Fibroblast of lung (primary cell): ENCODE measurements around the gene SPDL1. TPM values are rescaled to one million over a fixed set of nuclear protein-coding genes. Genes with fewer than 3 reads are reported as not detected.
A peak's percentile ranks its signal among the peaks of the same experiment; 100 is the strongest.

Experiments
- DNase-seq, 2 donors: peaks; one replicate each; pipeline versions ENCODE4 v3.0.0 to v3.0.0-alpha.2; 2010; ENCODE audit warnings: low read depth in 2 of 2
- H2AFZ ChIP-seq: 2 replicates; pipeline ENCODE4 v1.5.1; 2012; ENCODE audit warnings: low read length, control low read depth, inconsistent platforms
- H3K27ac ChIP-seq: 2 replicates; pipeline ENCODE4 v1.5.1; 2011; ENCODE audit warnings: low read length, control low read depth; ENCODE audit not compliant: insufficient read depth
- H3K27me3 ChIP-seq: 2 replicates; pipeline ENCODE4 v1.5.1; 2011; ENCODE audit warnings: mild to moderate bottlenecking, low read length; ENCODE audit not compliant: control insufficient read depth, insufficient read depth
- H3K36me3 ChIP-seq: 2 replicates; pipeline ENCODE4 v1.5.1; 2011; ENCODE audit warnings: low read length; ENCODE audit not compliant: control insufficient read depth, insufficient read depth
- H3K4me1 ChIP-seq: 2 replicates; pipeline ENCODE4 v1.5.1; 2011; ENCODE audit warnings: low read length; ENCODE audit not compliant: control insufficient read depth, insufficient read depth; ENCODE audit errors: extremely low read depth
- H3K4me2 ChIP-seq: 2 replicates; pipeline ENCODE4 v1.5.1; 2011; ENCODE audit warnings: low read length, control low read depth; ENCODE audit not compliant: insufficient read depth; ENCODE audit errors: extremely low read depth
- H3K4me3 ChIP-seq, 4 experiments: fragments of 200-600 bp in 1 of 4; sonication (generic) in 1 of 4; replicated peaks in 1 of 4; 2 replicates each; pipeline ENCODE4 v1.5.1; 2011 to 2016; ENCODE audit warnings: low read length in 4 of 4, low read depth in 3 of 4, mild to moderate bottlenecking in 3 of 4, control low read depth in 2 of 4, inconsistent platforms in 1 of 4, mixed read lengths in 1 of 4; ENCODE audit not compliant: insufficient read depth in 1 of 4; ENCODE audit errors: control extremely low read depth in 1 of 4
- H3K79me2 ChIP-seq: 2 replicates; pipeline ENCODE4 v1.5.1; 2012; ENCODE audit warnings: mild to moderate bottlenecking, low read length, inconsistent platforms; ENCODE audit not compliant: control insufficient read depth, insufficient read depth
- H3K9ac ChIP-seq: 2 replicates; pipeline ENCODE4 v1.5.1; 2011; ENCODE audit warnings: mild to moderate bottlenecking, low read length, control low read depth; ENCODE audit not compliant: insufficient read depth
- H3K9me3 ChIP-seq: 2 replicates; pipeline ENCODE4 v1.5.1; 2012; ENCODE audit warnings: low read depth, low read length; ENCODE audit not compliant: control insufficient read depth, insufficient read depth
- H4K20me1 ChIP-seq: 2 replicates; pipeline ENCODE4 v1.5.1; 2011; ENCODE audit warnings: low read length; ENCODE audit not compliant: control insufficient read depth, insufficient read depth; ENCODE audit errors: extremely low read depth
- EZH2 ChIP-seq: IDR thresholded peaks from 2 replicates; pipeline ENCODE4 v1.5.1; 2012; ENCODE audit warnings: low read length, control low read depth, mild to moderate bottlenecking; ENCODE audit errors: missing control alignments
- polyA plus RNA-seq, 2 donors: library from polyadenylated mRNA; depleted of rRNA in 1 of 2; stranded (reverse) in 1 of 2; unstranded in 1 of 2; fragments of >200 nt; gene quantifications; 2 replicates each; pipeline ENCODE4 v1.2.1, GENCODE V29; 2011 to 2012; ENCODE audit warnings: missing spikeins in 1 of 2
- total RNA-seq: library from RNA; depleted of rRNA; stranded (reverse); fragments of >200 nt; gene quantifications from 2 replicates; pipeline ENCODE4 v1.2.1, GENCODE V29; 2014
- TF ChIP-seq, protein P1 (sequence below), 2 donors: IDR thresholded peaks in 1 of 2; conservative IDR thresholded peaks in 1 of 2; 1 replicate in 1 of 2; 2 replicates in 1 of 2; pipeline ENCODE4 v1.5.1; 2011 to 2012; ENCODE audit warnings: low read length in 2 of 2, control low read depth in 1 of 2, inconsistent platforms in 1 of 2, low read depth in 1 of 2, mild to moderate bottlenecking in 1 of 2

SPDL1 gene
- total and polyA plus RNA-seq, 2 donors (not counting 1 experiment from before 2014, with no cell fraction given), result 10.9 to 24.5 TPM

DNA sequence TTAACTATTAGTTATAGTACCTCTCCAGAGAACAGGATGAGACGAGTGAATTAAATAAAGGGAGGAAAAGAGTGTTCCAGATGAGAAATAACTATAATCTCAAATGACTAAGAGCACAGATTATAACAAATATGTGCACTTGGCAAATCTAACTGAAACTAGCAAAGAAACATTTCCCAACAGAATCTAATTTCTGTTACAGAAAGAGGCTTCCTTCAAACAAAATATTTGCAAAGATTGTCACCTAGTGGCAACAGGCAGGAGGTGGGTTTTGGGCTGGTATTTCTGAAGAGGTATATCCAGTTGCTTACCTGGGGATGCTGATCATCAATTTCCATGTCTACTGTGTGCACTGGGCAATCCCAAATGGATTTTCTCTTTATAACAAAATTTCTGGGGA, 5.6 kb upstream of the SPDL1 start:
- no peak overlapping the region for H3K4me2 ChIP-seq

DNA sequence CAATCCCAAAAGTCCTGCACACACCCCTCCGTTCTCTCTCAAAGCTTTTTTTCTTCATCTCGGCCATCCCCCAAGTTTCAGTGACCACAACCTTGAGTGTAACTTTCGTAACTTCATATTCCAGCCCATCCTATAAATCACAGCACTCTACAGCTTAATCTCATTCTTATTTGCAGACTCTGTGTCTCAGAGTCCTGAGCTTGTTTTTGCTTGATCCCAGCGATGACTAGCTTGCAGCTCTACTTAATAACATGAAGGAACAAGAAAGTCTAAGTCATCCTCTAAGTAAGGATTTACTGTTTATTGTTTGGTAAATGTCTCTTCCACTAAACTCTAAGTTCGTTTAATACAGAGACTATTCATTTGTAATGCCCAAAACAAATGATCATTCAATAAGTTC, 2.6 kb upstream of the SPDL1 start:
- no peak overlapping the region for H3K4me3 ChIP-seq
- H4K20me1 ChIP-seq, result no peaks in the 10 kb centered on the region
- no peak overlapping the region for H3K9ac ChIP-seq
- H2AFZ ChIP-seq, result no peak overlapping the region
- no peak overlapping the region for H3K27ac ChIP-seq
- no peaks in the 10 kb centered on the region for H3K36me3 ChIP-seq
- TF ChIP-seq EZH2, result no peak
- TF ChIP-seq, protein P1, sequence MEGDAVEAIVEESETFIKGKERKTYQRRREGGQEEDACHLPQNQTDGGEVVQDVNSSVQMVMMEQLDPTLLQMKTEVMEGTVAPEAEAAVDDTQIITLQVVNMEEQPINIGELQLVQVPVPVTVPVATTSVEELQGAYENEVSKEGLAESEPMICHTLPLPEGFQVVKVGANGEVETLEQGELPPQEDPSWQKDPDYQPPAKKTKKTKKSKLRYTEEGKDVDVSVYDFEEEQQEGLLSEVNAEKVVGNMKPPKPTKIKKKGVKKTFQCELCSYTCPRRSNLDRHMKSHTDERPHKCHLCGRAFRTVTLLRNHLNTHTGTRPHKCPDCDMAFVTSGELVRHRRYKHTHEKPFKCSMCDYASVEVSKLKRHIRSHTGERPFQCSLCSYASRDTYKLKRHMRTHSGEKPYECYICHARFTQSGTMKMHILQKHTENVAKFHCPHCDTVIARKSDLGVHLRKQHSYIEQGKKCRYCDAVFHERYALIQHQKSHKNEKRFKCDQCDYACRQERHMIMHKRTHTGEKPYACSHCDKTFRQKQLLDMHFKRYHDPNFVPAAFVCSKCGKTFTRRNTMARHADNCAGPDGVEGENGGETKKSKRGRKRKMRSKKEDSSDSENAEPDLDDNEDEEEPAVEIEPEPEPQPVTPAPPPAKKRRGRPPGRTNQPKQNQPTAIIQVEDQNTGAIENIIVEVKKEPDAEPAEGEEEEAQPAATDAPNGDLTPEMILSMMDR (conservative IDR thresholded peaks at IDR 0.05 in 1 of 2, IDR thresholded peaks at IDR 0.05 in 1 of 2; ENCODE audit: low read depth in 1 of 2, low read length in 2 of 2), result no peak
- H3K4me1 ChIP-seq, result peaks cover 8% of the 10 kb centered on the region
- H3K27me3 ChIP-seq, result no peaks in the 10 kb centered on the region
- no peak overlapping the region for H3K4me2 ChIP-seq
- H3K9me3 ChIP-seq, result no peaks in the 10 kb centered on the region
- peaks cover 22% of the 10 kb centered on the region for H3K79me2 ChIP-seq
- DNase-seq, result peak in 1 of 2 donors; percentile 39

More for the DNA sequence above, 5.6 kb upstream of the SPDL1 start:
- Histone ChIP-seq H2AFZ (no peak overlapping the region), H3K79me2 (no peaks in the 10 kb centered on the region), H3K9me3 (no peaks in the 10 kb centered on the region), H3K4me3 (no peak overlapping the region), H3K27ac (no peak overlapping the region), H4K20me1 (no peaks in the 10 kb centered on the region), H3K9ac (no peak overlapping the region), H3K4me1 (peaks cover 4% of the 10 kb centered on the region), H3K27me3 (no peaks in the 10 kb centered on the region), H3K36me3 (no peaks in the 10 kb centered on the region)
- DNase-seq, result peak; percentile 19 to 59
- TF ChIP-seq, protein P1 (conservative IDR thresholded peaks at IDR 0.05 in 1 of 2, IDR thresholded peaks at IDR 0.05 in 1 of 2; ENCODE audit: low read depth in 1 of 2, low read length in 2 of 2), result peak; percentile 30 to 34
- TF ChIP-seq EZH2, result no peak

DNA sequence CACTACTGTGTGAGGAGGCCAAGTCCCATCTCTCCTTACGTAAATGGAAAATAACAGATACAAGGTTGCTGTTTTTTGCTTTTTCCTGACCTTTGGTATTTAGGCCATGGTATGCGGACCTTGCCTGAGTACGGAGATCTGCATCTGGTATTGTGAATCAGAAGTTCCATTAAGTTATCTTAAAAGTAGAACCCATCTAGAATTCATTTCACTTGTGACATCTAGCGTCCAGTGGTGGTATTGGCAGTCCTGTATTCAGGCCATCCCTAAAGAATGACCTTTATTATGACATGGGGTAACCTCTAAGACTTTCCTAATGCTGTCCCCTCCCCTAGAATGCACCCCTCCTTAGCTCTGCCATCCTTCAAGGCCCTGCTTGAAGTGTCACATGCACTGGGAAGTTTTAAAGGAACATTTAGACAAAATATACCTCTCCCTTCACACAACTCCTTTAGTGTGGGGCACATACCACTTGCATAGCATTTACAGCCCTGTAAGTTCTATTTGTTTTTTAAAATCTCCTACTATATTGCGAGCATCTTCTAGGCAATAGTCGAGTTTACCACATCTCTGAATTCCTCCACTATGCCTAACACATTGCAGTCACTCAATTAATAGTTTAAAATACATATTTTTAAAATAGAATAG, 1.9 kb upstream of the SPDL1 start:
- no peak overlapping the region for H3K27ac ChIP-seq
- H4K20me1 ChIP-seq, result no peaks in the 10 kb centered on the region
- H3K79me2 ChIP-seq, result peaks cover 30% of the 10 kb centered on the region
- H3K9ac ChIP-seq, result no peak overlapping the region
- H3K9me3 ChIP-seq, result no peaks in the 10 kb centered on the region
- TF ChIP-seq, protein P1 (conservative IDR thresholded peaks at IDR 0.05 in 1 of 2, IDR thresholded peaks at IDR 0.05 in 1 of 2; ENCODE audit: low read depth in 1 of 2, low read length in 2 of 2), result peak; percentile 80 to 88
- no peak for TF ChIP-seq EZH2
- peaks cover 8% of the 10 kb centered on the region for H3K4me1 ChIP-seq
- H3K4me2 ChIP-seq, result peak overlapping the region; percentile 51
- no peaks in the 10 kb centered on the region for H3K27me3 ChIP-seq
- H3K36me3 ChIP-seq, result no peaks in the 10 kb centered on the region
- peak; percentile 63 to 71 for DNase-seq
- peak overlapping the region; percentile 69 for H2AFZ ChIP-seq
- H3K4me3 ChIP-seq, result no peak overlapping the region
